A673 (cell line): ENCODE data around the gene CLCF1.

Experiments used
- EZH2 ChIP-seq: fragments of 200-600 bp; sonication (generic); IDR thresholded peaks from 2 replicates; pipeline ENCODE4 v1.6.1; 2017; ENCODE audit warnings: borderline replicate concordance, low read depth, mild to moderate bottlenecking, mixed read lengths, antibody characterized with exemption, low read length; ENCODE audit not compliant: poor library complexity, severe bottlenecking
- TF ChIP-seq, protein P1 (sequence below): fragments of 300-800, 200-600 bp; sonication (generic); conservative IDR thresholded peaks from 2 replicates; pipeline ENCODE4 v1.5.1; 2017; ENCODE audit warnings: low read depth, mild to moderate bottlenecking, antibody characterized with exemption, low read length, moderate library complexity, mixed read lengths

DNA sequence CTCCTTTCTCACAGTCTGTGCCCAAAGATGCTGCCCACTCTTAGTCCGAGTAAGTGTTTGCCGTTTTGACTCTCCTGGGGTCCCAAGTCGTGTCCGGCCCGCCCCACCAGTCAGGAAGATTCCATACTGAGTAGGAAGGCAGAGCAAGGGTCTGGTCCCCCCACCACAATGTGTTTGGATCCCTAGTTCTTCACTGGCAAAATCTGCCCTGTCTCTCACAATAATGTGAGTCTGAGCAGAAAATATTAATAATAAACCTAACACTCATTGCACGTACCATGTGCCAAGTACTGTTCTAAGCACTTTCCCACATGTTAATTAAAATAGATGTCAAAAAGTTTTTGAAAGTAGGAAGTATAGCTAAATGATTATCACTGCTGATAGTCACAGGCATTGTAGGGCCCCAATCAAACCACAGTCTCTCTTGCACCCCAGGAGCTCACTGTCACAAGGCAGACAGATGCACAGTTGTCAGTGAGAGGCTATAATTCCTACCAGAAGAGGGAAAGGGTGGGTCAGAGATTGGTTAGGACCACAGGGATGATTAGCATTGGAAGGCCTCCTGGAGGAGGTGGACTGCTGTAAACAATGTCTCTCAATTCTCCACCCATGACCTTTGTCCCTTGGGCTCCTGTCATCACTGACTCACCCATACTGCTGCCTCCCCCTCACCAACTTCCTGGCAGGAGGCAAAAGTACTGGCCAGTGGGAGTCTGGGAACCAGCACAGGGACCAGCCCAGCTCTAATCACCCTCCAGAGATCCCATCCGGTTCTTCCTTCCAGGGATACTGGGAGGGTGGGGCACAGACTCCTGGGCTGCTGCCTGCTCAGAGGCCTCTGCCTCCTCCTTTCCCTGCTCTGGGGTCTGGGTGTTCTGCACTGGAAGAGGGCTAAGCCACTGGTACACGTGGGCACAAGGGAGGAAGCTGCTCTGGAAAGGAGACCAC is 19.0 kb downstream of the CLCF1 start:
- TF ChIP-seq, protein P1, sequence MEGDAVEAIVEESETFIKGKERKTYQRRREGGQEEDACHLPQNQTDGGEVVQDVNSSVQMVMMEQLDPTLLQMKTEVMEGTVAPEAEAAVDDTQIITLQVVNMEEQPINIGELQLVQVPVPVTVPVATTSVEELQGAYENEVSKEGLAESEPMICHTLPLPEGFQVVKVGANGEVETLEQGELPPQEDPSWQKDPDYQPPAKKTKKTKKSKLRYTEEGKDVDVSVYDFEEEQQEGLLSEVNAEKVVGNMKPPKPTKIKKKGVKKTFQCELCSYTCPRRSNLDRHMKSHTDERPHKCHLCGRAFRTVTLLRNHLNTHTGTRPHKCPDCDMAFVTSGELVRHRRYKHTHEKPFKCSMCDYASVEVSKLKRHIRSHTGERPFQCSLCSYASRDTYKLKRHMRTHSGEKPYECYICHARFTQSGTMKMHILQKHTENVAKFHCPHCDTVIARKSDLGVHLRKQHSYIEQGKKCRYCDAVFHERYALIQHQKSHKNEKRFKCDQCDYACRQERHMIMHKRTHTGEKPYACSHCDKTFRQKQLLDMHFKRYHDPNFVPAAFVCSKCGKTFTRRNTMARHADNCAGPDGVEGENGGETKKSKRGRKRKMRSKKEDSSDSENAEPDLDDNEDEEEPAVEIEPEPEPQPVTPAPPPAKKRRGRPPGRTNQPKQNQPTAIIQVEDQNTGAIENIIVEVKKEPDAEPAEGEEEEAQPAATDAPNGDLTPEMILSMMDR: no peak
- TF ChIP-seq EZH2: no peak
